Stimulated activated CD8-positive, alpha-beta memory T cell treated with anti-CD3 and anti-CD28 coated beads, Interleukin-12 subunit alpha, Interleukin-12 subunit beta, amount 100 ng/mL, for 24 hours (primary cell): ENCODE data around the gene CALY.

Experiments used
- DNase-seq: peaks from one replicate; pipeline ENCODE4 v3.0.0-alpha.2; 2020; ENCODE audit errors: extremely low read depth

Gene CALY

DNA sequence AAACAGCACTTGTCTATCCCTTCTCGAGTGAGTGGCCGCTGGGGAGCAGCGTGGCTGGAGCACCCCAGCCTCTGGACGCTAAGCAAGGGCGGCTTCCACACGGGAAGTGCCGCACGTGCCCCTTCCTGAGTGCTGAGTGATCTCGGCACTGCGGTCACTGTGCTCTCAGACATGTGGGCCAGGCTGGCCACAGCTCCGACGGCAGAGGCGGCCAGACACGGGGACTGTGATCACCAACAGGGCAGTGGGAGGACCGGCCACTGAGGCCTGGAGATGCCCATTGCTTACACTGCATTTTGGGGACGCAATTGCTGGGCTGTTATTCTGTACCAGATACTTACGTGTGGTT, 29.4 kb upstream of the CALY start:
- no peak for DNase-seq

DNA sequence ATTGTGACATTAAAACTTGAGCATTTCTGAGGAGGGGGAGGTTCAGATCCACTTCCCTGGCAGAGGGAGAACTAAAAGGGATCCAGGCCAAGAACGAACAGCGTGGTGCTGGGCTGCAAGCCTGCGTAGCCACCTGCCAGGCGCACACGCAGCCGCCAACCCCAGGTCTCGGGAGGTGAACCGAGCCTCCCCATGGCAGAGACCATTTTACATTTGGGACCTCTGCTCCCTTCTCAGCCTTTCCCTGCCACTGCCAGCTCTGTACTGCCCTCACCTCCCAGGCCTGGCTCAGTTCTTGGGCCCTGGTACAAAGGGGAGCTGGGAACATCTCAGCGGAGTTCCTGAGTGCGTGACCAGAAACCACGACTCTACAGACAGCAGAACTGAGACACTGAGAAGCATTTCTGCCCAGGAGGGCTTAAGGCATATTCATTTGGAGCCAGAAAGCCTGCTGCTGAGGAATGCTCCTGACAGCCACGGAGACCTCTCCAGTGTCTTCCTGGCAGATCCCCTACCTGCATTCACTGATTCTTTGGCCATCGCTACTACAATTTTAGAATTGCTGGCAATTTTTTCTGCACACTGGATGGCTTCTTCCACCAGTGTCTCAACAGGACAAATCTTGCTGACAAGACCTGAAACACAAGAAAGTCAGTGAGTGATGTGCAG, 28.9 kb upstream of the CALY start:
- no peak for DNase-seq

DNA sequence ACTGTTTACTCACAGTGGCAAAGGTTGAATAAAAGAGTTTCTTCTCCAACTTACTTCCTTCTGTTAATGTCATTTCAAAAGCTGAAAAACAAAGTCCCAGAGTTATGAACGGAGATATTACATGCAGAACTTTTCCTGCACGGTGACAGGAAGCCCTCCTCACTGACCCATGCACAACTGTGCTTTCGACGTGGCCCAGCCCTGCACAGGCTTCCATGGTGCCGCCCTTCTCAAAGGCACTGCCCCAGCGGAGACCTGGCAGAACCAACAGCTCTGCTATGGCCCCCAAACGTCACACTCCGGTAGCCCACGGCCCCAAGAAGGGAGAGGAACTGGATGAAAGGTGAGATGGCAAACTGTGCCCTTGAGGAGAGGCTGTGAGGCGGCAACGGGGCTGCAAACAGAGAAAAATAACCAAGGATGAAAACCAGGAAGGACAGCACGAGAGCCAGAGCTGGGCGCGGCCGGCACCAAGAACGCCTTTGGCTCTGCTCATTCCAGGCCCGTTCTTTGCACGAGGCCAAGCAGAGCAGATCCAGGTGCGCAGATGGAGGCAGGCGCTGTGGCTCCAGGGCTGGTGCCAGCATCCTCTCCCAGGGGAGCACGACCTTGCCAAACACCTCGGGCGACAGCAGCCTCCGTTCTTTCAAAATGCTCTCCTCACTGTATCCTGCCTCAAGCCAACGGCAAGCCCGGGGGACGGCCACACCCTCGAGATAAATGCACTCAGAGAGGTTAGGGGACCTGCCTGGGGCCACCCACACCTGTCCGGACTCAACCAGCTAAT, 28.1 kb upstream of the CALY start:
- DNase-seq, result no peak

DNA sequence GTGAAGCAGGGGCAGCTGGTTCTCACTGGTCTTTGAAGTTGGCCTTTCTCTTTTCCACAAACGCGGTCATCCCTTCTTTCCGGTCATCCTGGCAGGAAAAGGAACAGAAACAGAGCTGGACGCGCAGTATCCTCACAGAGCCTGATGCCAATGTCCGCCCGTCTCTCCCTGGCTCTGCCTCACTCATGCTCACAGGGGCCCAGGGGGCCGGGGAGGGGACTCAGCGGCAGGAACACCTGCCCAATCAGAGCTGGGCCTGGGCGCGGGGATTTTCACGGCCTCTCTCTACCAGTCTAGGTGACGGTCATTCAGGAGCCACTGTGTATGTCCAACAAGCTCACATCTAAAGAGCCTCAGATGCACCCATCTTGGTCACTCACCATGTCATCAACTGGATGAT, 26.1 kb upstream of the CALY start:
- no peak for DNase-seq

DNA sequence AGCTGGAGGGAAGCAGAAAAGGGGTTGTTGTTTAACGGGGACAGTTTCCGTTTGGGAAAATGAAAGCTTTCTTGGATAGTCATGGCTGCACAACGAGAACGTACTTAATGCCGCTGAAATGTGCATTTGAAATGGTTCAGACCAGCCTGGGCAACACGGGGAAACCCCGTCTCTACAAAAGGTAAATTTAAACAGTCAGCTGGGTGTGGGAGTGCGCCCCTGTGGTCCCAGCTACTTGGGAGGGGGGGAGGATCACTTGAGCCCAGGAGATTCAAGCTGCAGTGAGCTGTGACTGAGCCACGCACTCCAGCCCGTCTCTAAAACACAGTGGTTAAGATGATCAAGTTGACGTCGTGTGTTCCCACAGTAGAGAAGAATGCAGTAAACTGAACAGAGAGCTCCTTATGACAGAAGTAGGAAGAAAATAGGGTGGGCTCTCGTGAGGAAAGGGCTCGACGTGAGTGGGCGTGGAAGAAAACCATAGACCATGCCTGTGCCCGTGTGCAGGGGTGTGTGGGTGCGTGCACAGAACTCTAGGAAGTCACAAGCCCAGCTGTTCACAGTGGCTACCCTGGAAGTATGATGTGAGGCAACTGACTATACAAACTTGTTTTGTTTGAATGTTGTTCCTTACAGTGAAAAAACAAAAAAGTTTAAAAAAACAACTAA, 25.2 kb upstream of the CALY start:
- no peak for DNase-seq

DNA sequence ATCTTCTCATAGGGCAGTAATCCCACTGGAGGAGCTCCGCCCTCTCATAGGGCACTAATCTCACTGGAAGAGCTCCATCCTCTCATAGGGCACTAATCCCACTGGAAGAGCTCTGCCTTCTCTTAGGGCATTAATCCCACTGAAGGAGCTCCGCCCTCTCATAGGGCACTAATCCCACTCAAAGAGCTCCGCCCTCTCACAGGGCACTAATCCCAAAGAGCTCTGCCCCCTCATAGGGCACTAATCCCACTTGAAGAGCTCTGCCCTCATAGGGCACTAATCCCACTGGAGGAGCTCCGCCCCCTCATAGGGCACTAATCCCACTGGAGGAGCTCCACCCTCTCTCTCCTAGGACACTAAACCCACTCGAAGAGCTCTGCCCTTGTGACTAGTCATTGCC, 24.5 kb upstream of the CALY start:
- no peak for DNase-seq

DNA sequence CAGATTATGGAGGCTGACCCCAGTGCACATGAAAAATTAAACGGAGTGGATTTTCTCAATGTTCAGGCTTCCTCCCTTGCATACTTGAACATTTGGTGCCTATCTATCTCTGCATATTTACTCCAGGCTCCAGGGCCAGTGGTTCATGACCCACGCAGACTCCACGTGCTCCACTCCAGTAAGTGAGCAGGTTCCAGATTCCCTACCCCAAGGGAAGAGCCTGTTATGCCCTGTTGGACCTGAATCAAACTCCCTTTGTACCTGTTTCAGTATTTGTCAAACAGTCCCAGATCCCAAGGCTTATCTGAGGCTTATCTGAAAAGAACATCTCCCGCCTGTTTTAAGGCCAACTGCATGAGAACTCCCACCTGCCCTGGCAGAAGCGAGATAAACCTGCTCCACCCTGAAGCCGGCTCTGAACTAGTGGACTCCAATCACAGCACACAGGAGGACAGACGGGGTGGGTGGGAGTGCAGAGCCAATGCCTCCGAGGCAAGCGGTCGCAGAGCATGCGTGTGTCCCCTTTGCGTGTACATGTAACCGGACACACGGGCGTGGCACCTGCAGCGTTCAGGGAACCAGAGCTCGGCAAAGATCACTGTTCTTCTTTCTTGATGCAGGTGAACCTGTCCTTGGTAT, 23.4 kb upstream of the CALY start:
- DNase-seq, result no peak

DNA sequence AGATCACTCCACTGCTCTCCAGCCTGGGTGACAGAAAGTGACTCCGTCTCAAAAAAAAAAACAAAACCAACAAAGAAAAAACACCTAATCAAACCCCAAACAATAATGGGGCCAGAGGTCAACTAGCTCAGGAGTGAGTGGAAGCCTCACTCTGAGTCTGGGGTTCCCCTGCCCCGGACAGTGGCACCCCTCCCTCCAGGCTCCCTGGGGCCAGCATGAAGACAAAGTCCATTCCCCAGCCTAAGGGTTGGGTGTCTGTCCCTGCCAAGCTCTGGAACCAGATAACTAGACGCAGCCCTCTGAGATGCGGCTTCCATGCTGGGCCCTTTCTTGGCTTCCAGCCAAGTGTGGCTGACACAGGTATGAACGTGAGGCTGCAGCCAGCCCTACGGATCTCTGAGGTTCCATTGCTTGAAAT, 22.9 kb upstream of the CALY start:
- no peak for DNase-seq

DNA sequence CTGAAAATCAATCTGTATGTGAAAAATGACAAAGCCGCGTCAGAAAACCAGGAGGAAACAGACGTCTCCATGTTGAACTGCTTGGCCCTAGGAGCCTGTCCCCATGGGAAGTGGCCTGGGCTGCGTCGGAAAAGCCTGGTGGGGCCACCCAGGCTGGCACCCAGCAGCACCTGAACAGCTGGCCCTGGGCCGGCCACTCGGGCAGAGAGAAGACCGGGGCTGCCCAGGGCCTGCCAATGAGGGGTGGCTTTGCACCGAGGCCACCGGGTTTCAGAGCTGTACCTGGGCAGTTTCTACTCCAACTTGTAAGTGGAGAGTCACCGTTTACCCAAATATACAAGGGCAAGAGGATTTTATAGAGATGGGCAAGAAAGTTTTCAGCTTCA, 22.2 kb upstream of the CALY start:
- no peak for DNase-seq

DNA sequence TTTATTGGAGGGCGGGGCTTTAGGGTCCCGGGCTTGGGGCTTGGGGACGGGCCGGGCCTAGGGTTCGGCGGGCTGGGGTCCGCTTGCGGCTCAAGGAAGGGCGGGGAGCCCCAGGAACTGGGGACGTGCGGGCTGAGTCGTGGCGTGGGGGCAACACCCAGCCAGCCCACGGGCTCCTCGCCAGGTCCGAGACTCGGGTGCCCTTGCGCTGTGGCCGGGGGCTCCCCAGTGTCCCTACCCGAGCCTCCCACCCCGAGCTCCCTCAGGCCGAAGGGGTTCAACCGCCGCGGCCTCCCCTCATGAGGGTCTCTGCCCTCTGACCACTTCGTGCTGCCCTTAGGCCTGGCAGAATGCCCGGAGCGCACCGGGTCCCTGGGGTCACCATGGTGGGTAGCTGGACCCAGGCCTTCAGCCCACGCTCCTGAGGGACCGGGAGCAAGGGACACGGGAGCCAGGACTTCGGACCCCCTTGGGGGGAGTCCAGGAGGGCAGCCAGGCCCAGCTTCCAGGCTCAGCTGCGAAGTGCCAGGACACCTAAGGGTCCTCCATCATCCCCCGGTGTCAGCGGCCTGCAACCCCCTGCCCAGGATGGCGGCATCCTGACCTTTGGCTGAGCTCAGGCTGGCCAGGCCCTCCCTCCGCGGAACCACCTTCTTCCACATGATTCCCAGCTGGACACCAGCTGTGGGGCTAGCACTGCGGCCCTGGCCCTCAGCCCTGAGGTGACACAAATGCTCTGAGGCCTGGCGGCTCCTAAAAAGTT, 21.6 kb upstream of the CALY start:
- DNase-seq, result no peak

DNA sequence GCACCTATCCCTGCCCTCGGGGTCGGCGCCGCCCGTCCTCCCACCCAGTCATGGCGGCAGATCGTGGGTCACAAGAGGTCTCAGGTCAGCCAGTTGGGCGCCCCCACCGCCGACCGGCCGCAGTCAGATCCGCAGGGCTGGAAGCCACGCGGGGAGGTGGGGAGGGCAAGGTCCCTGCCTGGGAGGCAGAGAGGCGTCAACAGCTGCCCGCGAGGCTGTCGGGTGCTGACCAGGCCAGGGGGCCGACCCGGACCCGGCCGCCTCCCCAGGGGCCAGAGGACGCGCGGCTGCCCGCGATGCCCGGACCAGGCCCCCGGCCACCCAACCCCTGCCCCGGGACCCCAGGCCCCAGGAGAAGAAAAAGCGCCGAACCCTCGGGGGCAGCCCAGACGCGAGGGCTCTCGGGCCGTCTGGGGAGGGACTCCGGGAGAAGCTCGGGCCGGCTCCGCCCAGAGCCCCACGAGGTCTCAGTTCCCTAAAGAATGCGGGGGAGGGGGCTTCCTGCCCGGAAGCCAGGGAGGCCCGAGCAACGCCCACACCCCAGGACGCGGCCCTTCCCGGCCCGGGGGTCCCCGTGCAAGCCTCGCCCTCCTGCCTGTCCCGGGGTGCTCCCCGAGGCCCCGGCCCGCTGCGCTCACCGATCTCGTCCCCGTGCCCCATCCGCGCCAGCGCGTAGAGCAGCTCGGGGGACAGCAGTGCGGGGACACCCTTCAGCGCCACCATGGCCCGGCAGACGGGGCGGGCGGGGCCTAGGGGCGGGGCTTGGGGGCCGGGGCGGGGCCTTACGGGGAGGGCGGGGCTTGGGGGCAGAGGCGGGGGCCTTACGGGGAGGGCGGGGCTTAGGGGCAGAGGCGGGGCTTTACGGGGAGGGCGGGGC, 20.8 kb upstream of the CALY start, which contains the start of gene FUOM:
Gene FUOM, minus strand, starts transcription at position 735 of the 877 bp plus-strand sequence. Its CDS starts 12 bp downstream, at position 723.
- peak; percentile 40 for DNase-seq

DNA sequence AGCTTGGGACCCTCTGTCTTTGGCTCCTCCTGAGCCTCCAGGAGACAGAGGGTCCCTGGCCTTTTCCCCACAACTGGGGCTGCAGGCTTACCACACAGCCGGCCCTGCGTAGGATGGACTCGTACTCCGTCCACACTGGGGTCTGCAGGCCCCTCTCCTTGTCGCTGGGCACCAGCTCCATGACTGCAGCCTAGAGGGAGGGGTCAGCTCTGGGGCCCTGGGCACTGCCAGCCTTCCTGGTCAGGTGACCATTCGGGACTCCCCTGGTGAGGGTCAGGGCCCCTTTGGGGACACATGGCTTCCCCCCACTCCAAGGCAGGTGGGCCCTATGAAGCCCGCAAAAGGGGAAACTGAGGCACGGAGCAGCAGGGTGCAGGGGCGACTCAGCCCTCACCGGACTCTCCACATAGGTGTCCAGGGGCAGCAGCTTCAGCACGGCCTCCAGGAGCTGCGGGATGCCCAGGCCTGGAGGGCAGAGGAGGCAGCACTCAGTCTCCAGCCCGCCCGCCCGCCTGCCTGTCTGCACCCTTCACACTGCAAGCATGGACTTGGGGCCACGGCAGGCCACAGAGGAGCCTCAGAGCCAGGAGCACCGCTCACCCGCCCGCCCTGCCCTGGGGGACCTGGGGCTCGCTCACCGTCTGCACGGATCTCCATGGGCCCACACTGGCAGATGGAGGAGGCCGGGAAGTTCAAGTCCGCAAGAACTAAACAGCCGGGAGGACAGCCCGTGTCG, 20.0 kb upstream of the CALY start:
- no peak for DNase-seq

DNA sequence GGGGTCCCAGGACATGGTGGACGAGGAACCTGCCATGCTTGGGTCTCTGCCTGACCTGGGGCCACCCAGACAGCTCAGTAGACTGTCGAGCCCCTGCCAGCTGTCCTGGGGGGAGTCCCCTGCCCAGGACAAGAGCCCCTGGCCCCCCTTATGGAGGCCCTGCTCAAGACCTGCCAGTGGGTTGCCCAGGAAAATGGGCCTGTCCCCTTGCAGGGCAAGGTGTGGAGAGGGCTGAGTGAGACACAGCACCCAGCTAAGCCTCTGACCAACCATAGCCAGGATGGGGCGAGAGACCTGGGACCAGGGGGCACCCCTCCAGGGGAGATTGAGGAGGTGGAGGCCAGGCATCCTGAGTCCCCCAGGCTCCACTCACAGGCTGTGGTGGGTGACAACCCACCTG, 19.3 kb upstream of the CALY start:
- no peak for DNase-seq

DNA sequence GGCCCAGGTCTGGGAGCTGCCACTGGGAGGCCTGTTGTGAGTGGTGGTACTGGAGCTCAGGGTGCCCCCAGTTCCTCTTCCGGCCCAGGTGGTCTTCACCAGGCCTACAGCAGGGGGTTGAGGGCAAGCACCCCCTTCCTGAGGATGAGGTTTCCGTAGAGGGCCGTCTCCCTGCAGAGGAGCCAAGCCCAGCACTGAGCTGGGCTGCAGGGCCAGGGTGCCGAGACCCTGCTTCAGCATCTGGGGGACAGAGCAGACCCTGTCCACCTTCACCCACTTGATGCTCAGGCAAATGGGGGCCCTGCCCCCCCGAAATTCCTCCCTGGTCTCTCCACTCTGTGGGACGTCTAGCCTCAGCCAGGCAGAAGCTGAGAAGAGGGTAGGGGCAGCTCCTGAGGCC, 18.6 kb upstream of the CALY start:
- DNase-seq, result no peak

DNA sequence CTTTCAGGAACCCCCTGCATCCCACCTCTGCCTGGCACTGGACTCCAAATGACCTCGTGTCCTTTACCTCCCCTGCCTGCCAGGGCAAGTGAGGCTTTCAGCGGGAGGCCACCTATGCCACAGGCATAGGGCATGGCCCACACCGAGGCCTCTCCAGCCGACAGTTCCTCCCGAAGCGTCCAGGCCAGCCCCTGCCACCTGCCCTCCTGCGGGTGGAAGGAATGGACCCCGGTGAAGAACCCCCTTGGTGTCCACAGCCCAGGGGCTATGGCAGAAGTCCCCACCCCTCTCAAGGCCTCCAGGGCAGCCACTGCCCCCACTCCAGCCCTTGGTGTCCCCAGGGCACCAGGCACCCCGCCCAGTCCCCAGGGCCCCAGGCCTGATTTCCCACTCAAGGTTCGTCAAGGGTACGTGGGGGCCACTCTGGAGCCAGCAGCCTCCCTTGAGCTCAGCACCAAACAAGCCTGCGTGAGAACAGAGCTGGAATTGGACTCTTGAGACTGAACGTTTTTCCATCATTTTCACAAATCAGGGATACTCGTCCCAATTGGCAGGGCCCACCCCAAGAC, 18.1 kb upstream of the CALY start:
- DNase-seq, result no peak

DNA sequence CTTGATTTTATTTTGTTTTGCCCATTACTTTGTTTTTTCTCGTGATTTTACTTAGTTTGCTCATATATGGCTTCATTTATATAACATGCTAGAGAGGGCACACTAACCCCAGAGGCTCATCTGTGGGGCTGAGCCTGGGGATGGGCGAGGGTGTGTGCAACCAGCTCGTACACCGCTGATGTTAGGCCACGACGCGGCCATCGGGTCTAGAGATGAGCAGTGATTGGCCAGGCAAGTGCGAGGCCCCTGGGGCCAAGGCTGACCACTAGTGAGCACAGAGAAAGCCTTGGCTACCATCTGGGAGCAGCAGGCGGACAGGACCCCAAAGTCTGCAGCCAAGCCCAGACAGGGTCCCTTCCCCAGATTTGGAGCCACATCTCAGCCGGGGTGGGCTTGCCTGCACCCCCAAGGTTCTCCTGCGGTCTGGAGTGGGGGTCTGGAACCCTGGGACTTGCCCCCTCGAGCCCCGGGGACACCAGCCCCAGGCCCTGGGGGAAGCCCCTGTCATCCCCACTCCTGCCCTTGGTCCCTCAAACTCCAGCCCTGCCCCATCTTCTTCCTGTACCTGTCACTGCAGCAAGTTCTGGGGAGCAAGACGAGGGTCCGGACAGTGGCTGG, 17.4 kb upstream of the CALY start:
- DNase-seq, result no peak

DNA sequence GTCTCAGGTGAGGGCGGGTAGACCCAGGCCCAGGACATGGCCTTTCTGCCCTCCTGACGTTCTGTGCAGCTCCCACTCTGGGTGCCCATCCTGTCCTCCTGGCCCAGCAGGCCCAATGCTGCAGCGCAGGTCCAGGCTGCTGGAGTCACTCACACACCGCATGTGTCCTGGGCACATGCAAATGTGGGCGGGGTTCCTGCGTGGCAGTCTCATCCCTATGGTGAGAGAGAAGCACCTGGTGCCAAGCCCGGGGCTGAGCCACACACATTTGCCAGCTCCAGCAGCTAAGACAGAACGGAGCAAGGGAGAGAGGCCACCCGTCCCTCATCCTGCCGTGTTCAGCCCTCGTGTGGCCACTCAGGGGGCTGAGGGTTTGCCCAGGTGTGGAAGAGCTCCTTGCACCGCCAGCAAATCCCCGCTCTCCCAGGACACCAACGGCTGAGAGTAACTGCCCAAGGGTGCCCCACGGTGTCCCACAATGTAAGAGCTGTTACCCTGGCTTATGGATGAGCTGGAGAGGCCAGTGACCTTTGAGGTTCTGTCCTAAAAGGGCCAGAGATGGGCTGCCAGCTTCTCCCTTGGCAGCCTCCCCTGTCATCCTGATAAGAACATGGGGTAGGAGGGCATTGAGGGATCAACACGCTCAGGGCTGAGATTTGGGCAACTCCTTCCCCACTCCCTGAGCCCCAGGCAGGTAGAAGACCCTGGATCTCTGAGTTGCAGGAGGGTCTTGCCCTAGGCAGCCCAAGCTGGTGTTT, 16.7 kb upstream of the CALY start:
- no peak for DNase-seq
